Dedifferentiated amniotic fluid mesenchymal stem cell (primary cell): ENCODE results near the gene BACH2.
"Not testable (repeated sequence)": the region's sequence is repeated elsewhere in the genome, so short reads cannot be mapped to it uniquely, and the experiment has no call there.

Experiments
- DNase-seq: peaks from one replicate; pipeline ENCODE4 v3.0.0-alpha.2; 2016; ENCODE audit errors: extremely low spot score

Gene BACH2

GRCh38 chr6:90184334-90185298, 112.0 kb downstream of the BACH2 start:
- DNase-seq = no peak

DNA sequence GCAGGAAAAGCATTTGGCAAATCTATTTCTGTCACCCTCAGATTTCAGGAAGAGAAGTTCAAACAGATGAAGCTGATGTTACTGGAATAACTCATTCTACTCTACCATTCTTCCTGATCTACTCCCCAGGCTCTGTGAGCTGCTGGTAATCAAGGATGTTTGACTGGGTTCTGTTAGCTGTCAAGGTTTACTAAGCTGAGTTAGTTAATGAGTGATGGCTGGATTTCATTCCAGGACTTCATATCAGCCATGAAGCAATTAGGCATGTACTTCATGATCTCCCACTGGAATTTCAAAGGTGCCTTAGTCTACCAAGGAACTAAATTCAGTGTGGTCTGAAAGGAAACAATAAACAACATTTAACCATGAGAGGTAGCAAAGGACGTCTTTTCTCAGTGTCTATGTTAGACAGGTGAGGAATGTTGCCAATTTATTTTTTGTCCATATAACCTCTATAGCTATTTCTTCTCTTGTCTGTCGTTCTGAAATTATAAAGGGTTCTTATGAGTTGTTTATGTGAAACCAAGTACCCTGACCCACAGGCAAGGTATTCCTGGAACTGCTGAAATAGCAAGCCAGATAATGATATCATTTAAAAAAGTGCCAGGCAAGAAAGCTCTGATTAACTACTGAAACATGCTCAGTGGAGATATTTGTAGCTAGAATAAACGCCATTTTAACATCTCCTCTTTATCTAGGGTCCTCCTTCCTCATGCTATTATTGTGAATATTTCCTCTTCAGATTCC, 112.9 kb downstream of the BACH2 start:
- no peak for DNase-seq

DNA sequence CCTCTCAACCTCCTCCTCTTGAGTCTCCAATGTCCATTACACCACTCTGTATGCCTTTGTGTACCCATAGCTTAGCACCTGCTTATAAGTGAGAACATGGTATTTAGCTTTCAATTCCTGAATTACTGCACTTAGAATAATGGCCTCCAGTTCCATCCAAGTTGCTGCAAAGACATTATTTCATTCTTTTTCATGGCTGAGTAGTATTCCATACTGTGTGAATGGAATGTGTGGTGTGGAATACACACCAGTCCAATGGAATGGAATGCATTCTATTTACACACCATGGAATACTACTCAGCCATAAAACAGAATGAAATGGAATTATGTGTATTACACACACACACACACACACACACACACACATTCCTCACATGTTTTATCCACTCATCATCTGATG, 116.1 kb downstream of the BACH2 start:
- no peak for DNase-seq

DNA sequence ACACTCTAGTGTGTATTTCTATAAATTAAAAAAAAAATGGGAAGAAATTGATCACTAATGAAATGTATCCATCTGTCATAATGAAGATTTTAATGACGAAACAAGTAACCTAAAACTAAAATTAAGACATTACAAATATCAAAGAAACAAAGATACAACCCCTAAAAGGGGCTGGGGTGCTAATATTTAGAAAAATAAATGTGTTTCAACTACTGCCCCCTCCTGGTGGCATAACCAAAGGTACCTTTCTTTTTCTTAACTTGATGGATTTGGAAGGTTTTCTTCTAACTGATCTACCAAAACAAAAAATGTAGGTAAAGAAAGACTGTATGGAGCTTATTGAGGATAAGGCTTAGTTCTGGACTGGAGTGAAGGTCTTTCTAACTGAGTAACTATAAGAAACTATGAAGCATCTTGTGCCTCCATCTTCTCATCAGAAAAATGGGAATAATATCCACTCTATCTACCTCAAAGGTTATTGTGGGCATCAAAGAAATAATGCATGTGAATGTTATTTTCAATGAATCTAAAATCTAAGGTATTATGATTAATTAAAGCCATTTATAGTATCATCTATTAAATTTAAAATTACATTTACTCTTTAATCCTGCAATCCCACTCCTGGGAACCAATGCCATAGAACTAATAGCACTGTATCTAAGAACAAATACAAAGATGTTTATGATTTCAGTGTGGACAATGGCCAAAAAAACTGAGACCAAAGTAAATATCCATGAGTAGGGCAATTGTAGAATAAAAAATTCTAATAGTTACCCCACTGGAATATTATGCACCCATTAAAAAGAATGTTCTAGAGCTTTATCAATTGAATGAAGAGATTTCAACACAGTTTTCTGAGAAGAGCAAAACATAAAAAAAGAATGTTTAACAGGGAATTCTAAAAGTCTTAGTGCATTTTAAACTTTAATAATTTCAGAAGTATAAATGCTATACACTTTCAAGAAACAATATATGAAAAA, 117.2 kb downstream of the BACH2 start:
- DNase-seq = no peak

DNA sequence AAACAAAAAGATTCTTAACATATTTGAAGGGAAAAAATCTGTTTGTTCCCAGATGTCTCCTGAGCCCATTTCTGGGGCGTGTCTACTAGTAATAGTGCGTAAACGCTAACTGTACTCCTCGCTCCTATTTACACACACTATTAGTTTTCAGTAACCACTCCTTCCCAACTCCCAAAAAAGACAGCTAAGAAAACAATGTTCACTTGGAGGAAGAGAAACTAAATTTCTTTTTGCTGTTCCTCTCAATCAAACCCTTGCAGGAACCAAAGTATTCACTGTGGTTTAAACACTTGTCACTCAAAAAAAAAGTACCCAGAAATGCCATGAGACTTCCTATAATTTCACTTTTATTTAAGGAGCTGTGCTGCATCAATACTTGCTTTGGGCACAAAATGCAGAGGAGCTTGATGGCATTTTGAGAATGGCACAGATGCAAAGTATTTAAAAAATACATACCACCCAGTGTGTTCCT, 118.2 kb downstream of the BACH2 start:
- no peak for DNase-seq

- DNase-seq = no peak
Measured at GRCh38 chr6:90177544-90178383, 118.9 kb downstream of the BACH2 start.

DNA sequence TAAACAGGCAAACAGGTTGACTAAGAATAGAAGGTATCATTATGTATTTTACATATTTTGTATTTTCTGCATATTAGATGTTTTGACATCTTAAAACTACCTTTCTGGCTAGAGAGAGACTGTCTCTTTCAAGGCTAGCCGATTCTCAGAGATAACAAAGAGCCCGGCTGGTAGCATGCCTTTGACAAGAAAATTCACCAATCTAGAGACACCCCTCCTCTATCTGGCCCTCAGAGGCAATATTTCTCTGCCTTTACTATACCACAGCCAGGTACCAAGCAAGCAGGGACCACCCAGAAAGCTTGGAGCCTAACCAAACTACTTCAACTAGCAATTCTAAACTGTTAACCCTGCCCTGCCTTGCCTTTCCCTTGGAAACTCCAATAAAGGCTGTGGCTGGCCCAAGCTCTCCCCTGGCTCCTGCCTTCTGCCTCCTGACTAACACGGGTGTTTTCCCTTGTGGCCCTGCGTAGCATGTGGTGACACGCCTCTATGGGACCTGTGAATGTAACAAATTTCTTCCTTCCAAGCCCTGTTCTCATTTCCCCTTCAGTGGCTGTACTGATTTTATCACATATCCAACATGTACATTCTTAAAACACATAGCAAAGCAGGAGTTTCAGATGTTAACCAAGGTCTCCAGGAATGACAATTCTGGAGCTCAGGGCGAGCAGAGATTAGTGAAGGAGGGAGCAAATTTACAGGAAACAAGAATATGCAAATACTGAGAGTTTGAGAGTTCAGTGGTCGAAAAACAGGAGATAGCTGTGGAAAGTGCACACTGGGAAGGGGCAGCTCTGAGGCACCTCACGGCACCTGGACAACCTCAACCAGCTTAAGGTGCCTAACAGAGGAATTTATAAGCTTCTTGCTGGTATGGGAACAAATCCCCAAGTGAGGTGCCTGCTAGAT, 120.8 kb downstream of the BACH2 start:
- DNase-seq = no peak

GRCh38 chr6:90173262-90173925, 123.2 kb downstream of the BACH2 start:
- DNase-seq = no peak

- no peak for DNase-seq
Measured at GRCh38 chr6:90170601-90171000, 126.0 kb downstream of the BACH2 start.

- no peak for DNase-seq
Measured at GRCh38 chr6:90169374-90169773, 127.3 kb downstream of the BACH2 start.

DNA sequence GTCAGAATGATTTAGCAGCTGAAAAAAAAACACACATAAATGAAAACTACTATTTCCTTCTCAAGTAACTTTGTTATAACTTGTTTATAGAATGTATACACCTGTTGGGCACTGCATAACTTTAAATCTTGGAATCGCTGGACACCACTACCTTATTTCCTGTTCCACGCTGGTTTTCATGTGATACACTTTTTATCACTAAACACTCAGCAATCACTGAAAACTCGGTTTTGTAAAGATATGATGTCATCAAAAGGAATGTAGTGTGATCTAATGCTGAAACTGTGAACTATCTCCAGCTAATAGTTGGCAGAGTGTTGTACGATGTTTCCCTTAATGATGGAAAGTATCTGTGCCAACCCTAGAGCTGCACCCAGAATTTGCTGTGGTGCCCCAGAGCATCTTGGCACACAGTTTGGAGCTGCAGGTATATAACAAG, 127.9 kb downstream of the BACH2 start:
- no peak for DNase-seq

GRCh38 chr6:90167514-90168379, 128.9 kb downstream of the BACH2 start:
- no peak for DNase-seq

GRCh38 chr6:90166155-90166924, 130.3 kb downstream of the BACH2 start:
- not testable (repeated sequence) for DNase-seq

- DNase-seq = no peak
Measured at GRCh38 chr6:90162648-90163387, 133.8 kb downstream of the BACH2 start.

DNA sequence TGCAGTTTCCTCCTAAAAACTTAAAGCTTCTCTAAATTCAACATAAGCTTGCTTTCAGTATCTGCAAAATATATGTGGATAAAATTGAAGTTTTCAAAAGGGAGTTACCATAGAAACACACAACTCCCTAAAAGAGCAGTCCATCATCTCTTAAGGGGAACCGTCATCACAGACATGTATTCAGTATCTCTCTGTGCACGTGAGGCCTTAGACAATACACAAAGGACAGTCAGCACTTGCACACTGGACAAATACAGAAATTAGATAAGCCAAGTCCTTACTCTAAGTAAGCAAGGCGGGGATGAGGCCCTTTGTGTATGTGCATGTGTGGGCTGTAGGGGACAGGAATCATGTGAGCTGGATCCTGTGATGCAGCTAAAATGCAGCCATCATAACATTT, 136.6 kb downstream of the BACH2 start:
- no peak for DNase-seq

DNA sequence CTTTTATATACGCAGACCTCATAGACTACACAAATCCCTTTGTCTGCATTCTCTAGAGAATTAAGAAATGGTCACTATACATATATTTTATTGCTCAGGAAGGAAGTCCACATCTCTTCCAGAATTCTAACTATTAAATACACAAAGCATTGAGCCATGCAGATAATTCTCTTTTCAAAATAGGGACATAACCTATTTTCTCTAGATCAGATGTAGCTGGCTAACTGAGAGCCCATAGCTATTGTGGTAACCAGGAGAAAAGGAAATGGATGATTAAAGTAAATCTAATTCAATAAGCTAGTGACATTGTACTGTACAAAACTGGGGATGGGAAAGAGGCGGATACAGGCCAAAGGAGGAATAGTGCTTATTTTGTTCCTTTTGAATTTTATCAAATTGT, 137.2 kb downstream of the BACH2 start:
- DNase-seq = no peak
